Activated naive CD8-positive, alpha-beta T cell treated with anti-CD3 and anti-CD28 coated beads, Interleukin-2, amount 10 ng/mL, durations not matched to agents 7 days and 5 days (primary cell): Measurements from ENCODE around the gene WEE1. TPM values are rescaled to one million over a fixed set of nuclear protein-coding genes. Genes with fewer than 3 reads are reported as not detected.
"Not testable (repeated sequence)": the region's sequence is repeated elsewhere in the genome, so short reads cannot be mapped to it uniquely, and the experiment has no call there.

ENCODE experiments used
- ATAC-seq: fragments of 150-1000 bp; cut with Tn5 transposase; one replicate; pipeline ENCODE4 v1.10.0; 2021; ENCODE audit warnings: low read depth, moderate library complexity
- POLR2A ChIA-PET: fragments of 350-600 bp; sonication (Branson Sonifier 250); formaldehyde crosslinking; loops from one replicate; lab custom pipeline; 2021; ENCODE audit warnings: antibody characterized with exemption; lab: Charles Lee
- DNase-seq: peaks from one replicate; pipeline ENCODE4 v3.0.0; 2021
- H3K27ac Mint-ChIP-seq: one replicate; pipeline ENCODE4 v1.8.0; 2022; ENCODE audit warnings: mild to moderate bottlenecking, mixed read lengths
- H3K27me3 Mint-ChIP-seq: one replicate; pipeline ENCODE4 v1.8.0; 2022; ENCODE audit warnings: mild to moderate bottlenecking, moderate library complexity, mixed read lengths
- H3K36me3 Mint-ChIP-seq: one replicate; pipeline ENCODE4 v1.8.0; 2021; ENCODE audit warnings: mild to moderate bottlenecking, mixed read lengths
- H3K4me1 Mint-ChIP-seq: one replicate; pipeline ENCODE4 v1.8.0; 2021; ENCODE audit warnings: mixed read lengths
- H3K4me3 Mint-ChIP-seq: one replicate; pipeline ENCODE4 v1.8.0; 2022; ENCODE audit warnings: mild to moderate bottlenecking, moderate library complexity, mixed read lengths
- H3K9me3 Mint-ChIP-seq: one replicate; pipeline ENCODE4 v1.8.0; 2021; ENCODE audit warnings: mixed read lengths
- total RNA-seq, 2 experiments: library from RNA; stranded (reverse); gene quantifications; one replicate each; pipeline ENCODE4 v1.2.3, GENCODE V29; 2021

WEE1 gene
- total RNA-seq, 2 experiments from 2014 or later, result 47.8 to 50.5 TPM

DNA sequence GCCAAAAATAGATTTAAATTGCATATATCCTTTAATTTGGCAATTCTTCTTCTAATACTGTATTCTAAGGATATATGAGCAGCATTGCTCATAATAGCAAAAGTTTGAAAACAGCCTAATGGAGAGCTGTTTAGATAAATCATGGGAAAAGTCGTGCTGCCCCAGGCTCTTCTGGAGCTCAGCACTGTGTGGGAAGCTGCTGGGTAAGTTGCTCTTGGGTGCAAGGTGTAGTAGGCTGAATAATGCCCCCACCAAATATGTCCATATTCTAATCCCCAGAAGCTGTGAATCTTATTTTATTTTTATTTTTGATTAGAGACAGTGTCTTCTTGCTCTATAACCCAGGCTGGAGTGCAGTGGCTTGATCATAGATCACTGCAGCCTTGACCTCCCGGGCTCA is 34.9 kb upstream of the WEE1 start:
- POLR2A ChIA-PET, result no interaction called here
- Mint-ChIP-seq H3K9me3 (no peaks in the 10 kb centered on the region), H3K27ac (no peak overlapping the region), H3K27me3 (no peaks in the 10 kb centered on the region), H3K4me3 (no peak overlapping the region), H3K4me1 (no peaks in the 10 kb centered on the region), H3K36me3 (no peaks in the 10 kb centered on the region)
- no peak for DNase-seq
- ATAC-seq, result no peak

DNA sequence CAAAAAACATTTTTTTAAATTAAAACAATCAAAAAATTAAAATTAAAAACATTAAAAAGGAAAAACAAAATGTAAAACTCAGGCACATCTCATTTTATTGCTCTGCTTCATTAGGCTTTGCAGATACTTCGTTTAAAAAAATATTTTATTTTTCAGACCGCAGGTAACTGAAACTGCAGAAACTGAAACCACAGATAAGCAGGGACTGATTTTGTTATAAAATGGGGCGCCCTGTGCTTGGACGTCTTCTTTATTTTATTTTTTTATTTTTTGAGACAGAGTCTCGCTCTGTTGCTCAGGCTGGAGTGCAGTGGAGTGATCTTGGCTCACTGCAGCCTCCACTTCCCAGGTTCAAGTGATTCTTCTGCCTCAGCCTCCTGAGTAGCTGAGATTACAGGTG is 24.3 kb upstream of the WEE1 start:
- not testable (repeated sequence) for H3K4me1 Mint-ChIP-seq, H3K4me3 Mint-ChIP-seq

DNA sequence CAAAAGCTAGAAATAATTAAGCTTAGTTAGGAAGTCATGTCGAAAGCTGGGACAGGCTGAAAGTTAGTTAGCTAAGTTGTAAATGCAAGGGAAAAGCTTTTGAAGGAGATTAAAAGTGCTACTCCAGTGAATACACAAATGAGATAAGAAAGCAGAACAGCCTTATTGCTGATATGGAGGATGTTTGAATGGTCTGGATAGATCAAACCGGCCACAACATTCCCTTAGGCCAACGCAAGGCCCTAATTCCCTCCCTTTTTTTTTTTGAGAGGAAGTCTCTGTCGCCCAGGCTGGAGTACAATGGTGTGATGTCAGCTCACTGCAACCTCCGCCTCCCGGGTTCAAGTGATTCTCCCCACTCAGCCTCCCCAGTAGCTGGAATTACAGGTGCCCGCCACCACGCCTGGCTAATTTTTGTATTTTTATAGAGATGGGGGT is 23.3 kb upstream of the WEE1 start:
- DNase-seq, result no peak
- no peaks in the 10 kb centered on the region for H3K36me3 Mint-ChIP-seq
- no peaks in the 10 kb centered on the region for H3K27me3 Mint-ChIP-seq
- ATAC-seq, result no peak
- H3K4me1 Mint-ChIP-seq, result peaks cover 4% of the 10 kb centered on the region
- no peak overlapping the region for H3K4me3 Mint-ChIP-seq
- no peak overlapping the region for H3K27ac Mint-ChIP-seq
- POLR2A ChIA-PET, result no interaction called here
- no peaks in the 10 kb centered on the region for H3K9me3 Mint-ChIP-seq

More for the DNA sequence above, 24.3 kb upstream of the WEE1 start:
- H3K27ac Mint-ChIP-seq, H3K27me3 Mint-ChIP-seq, ATAC-seq, H3K9me3 Mint-ChIP-seq, POLR2A ChIA-PET, H3K36me3 Mint-ChIP-seq, DNase-seq: not testable (repeated sequence)

DNA sequence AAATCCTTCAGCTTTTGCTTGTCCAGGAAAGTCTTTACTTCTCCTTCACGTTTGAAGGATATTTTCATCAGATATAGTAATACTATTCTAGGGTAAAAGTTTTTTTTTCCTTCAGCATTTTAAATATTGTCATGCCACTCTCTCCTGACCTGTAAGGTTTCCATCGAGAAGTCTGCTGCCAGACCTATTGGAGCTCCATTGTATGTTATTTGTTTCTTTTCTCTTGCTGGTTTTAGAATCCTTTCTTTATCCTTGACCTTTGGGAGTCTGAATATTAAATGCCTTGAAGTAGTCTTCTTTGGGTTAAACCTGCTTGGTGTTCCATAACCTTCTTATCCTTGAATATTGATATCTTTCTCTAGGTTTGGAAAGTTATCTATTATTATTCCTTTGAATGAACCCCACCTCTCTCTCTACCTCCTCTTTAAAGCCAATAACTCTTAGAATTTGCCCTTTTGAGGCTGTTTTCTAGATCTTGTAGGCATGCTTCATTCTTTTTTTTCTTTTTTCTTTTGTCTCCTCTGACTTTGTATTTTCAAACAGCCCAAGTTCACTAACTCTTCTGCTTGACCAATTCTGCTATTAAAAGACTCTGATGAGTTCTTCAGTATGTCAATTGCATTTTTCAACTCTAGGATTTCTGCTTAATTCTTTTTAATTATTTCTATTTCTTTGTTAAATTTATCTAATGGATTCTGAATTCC is 12.0 kb upstream of the WEE1 start:
- Mint-ChIP-seq H3K27me3 (peaks cover 4% of the 10 kb centered on the region), H3K4me3 (no peak overlapping the region), H3K4me1 (peaks cover 8% of the 10 kb centered on the region), H3K27ac (no peak overlapping the region), H3K36me3 (peaks cover 14% of the 10 kb centered on the region), H3K9me3 (peaks cover 10% of the 10 kb centered on the region)
- no peak for DNase-seq
- ATAC-seq, result no peak
- POLR2A ChIA-PET, result no interaction called here

DNA sequence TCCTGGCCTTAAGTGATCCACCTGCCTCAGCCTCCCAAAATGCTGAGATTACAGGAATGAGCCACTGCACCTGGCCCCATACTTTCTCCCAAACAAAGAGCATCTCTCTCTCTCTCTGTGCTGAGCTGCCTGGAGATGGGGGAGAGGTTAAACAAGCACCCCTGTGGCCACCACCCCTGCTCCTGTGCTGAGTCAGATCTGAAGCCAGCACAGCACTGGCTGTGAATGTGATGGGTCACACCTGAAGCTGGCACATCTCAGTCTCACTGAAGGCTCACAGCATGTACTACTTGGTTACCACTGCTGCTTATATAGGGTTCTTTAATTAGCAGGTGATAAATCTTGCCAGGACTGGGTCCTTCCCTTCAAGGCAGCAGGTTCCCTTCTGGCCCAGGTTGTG is 10.8 kb upstream of the WEE1 start:
- H3K4me3 Mint-ChIP-seq, result no peak overlapping the region
- no peak overlapping the region for H3K27ac Mint-ChIP-seq
- POLR2A ChIA-PET, result no interaction called here
- H3K27me3 Mint-ChIP-seq, result peaks cover 5% of the 10 kb centered on the region
- H3K4me1 Mint-ChIP-seq, result peaks cover 8% of the 10 kb centered on the region
- H3K36me3 Mint-ChIP-seq, result peaks cover 12% of the 10 kb centered on the region
- peaks cover 10% of the 10 kb centered on the region for H3K9me3 Mint-ChIP-seq
- ATAC-seq (no peak), DNase-seq (no peak)

DNA sequence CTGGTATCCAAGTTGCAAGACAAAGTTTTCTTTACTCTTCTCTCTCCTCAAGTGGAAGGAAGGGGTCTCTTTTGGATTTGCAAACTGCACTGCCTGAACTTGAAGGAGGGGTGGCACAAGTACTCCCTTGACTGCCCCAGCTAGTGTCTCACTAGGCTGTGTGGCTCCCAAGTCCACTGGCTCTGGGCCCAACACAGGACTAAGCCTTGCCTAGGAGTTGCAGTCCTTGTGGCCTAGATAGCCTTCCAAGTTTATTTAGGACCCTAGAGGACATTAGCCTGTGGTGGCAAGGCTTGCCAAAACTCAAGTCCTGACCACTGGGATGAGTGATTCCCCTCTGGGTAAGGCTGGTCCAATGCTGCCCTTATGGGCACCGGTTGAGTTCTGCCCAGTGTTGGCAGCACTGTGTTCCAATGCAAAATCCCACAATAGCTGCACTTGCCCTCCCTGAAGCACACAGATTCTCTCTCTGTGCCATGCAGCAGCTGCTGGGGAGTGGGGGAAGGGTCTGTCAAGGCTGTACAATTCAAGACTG is 10.2 kb upstream of the WEE1 start:
- Mint-ChIP-seq H3K9me3 (peaks cover 10% of the 10 kb centered on the region), H3K27me3 (peaks cover 10% of the 10 kb centered on the region), H3K36me3 (peaks cover 12% of the 10 kb centered on the region), H3K4me3 (no peak overlapping the region), H3K4me1 (peaks cover 8% of the 10 kb centered on the region), H3K27ac (no peak overlapping the region)
- no peak for ATAC-seq
- POLR2A ChIA-PET, result no interaction called here
- DNase-seq, result no peak

DNA sequence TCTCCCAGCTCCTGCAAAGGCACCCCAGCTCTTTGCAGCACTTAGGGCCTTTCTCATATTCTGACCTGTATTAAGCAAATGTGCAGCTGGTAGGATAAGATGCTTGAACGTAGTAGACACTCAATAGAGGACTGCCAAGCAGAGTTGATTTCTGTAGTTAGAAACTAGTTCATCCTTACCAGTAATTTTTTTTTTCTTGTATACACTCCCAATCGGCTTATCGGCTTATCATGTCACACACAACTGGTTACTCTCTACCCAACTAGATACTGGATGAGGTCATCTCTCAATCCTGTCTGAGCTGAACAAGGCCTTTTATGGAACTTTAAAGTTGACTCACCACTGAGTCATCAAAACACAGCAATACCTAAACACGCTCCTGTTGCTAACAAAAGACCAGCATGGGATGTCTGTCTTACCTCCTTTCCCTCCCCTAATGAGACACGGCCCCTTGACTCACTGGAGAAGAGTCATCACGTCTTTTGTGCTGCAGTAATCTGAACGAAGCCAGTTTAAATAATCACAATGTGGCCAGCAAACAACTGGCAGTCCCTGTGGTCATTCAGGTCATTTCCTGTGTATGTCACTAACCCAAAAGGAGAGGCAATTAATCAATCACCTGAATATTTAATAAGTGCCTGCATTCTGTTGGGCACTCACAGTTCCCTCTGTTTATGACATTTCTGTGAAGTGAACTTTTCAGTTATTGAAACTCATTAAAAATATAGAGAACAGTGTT is 7.5 kb upstream of the WEE1 start:
- POLR2A ChIA-PET, result interaction anchor here (1.4 kb wide), 1 partner anchor 8 kb away, joined by 5 read pairs; the partner anchor contains the start of gene WEE1
- H3K27me3 Mint-ChIP-seq, result peaks cover 20% of the 10 kb centered on the region
- H3K27ac Mint-ChIP-seq, result peak overlapping the region; percentile 30
- ATAC-seq, result peak; percentile 75
- H3K9me3 Mint-ChIP-seq, result peaks cover 6% of the 10 kb centered on the region
- peaks cover 10% of the 10 kb centered on the region for H3K4me1 Mint-ChIP-seq
- no peak for DNase-seq
- H3K4me3 Mint-ChIP-seq, result no peak overlapping the region
- peaks cover 4% of the 10 kb centered on the region for H3K36me3 Mint-ChIP-seq

DNA sequence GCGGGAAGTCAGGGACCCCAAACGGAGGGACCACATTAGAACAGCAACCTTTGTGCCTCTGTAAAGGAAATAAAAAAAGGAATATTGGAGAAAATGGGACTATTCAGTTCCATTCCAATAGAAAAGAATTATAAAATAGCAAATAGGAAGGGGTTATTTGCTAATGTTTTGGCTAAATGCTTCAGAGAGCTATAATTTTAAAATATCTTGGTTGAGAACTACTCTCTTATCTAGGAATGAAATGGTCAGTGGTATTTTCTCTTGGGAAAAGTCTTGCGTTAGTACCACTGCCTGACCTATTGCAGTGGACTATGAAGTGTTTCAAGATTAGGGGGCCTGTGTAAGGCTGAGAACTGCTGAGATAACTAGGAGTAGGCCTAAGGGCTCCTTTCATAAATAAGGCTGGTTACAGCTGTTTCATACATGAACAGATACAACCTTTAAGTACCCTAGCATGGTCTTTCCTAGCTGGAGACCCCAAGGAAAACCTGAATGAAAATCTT is 6.9 kb upstream of the WEE1 start:
- Mint-ChIP-seq H3K36me3 (peaks cover 1% of the 10 kb centered on the region), H3K27ac (no peak overlapping the region), H3K4me3 (no peak overlapping the region), H3K27me3 (peaks cover 17% of the 10 kb centered on the region), H3K9me3 (peaks cover 4% of the 10 kb centered on the region), H3K4me1 (peaks cover 10% of the 10 kb centered on the region)
- DNase-seq, result no peak
- ATAC-seq, result no peak
- POLR2A ChIA-PET, result no interaction called here

DNA sequence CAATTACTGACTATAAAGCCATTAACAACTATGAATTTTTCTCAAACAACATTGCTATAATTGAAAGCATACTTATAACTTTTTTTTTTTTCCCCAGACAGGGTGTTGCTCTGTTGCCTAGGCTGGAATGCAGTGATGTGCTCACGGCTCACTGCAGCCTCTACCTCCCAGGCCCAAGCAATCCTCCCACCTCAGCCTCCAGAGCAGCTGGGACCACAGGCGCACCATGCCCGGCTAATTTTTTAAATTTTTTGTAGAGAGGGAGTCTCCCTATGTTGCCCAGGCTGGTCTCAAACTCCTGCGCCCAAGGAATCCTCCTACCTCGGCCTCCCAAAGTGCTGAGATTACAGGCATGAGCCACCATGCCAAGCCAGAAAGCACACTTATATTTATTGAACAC is 6.1 kb upstream of the WEE1 start:
- POLR2A ChIA-PET, result no interaction called here
- peaks cover 22% of the 10 kb centered on the region for H3K27me3 Mint-ChIP-seq
- ATAC-seq (no peak), DNase-seq (no peak)
- no peak overlapping the region for H3K4me3 Mint-ChIP-seq
- H3K27ac Mint-ChIP-seq, result no peak overlapping the region
- H3K36me3 Mint-ChIP-seq, result no peaks in the 10 kb centered on the region
- peaks cover under 1% of the 10 kb centered on the region for H3K9me3 Mint-ChIP-seq
- peaks cover 12% of the 10 kb centered on the region for H3K4me1 Mint-ChIP-seq

DNA sequence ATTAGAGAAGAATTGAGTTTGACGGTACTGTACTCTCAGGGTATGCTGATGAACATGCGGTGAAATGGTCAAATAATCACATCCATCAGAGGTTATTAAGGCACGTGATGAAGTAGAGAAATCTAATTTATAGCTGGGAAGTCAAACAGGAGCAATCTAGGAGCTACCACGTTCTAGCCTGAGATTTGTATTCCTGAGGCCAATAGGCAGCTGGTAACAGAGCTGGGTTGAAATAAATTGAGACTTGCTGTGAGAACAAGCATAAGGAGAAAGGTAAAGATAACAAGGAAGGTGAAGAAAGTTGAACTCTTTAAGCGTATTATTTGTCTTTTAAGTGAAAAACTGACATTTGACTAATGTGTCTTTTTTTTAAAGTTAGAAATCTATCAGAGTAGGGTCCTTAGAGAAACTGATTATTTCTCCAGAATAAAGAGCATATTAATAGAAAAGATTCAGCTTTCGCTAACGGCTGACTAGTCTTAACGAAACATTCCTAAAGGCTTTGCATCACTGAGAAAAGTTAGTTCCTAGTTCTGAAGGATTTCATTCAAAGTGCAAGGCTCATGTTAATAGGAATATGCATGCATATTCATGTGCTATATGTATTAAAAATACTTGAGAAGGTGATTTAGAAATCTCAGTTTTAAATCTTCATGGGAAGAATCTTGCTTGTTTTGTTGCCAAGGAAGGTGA is 5.2 kb upstream of the WEE1 start:
- no peaks in the 10 kb centered on the region for H3K9me3 Mint-ChIP-seq
- DNase-seq (no peak), ATAC-seq (no peak)
- POLR2A ChIA-PET, result interaction anchor here (0.6 kb wide), 1 partner anchor 15 kb away, joined by 4 read pairs; no protein-coding TSS in a partner anchor
- peaks cover 22% of the 10 kb centered on the region for H3K27me3 Mint-ChIP-seq
- H3K36me3 Mint-ChIP-seq, result no peaks in the 10 kb centered on the region
- H3K4me1 Mint-ChIP-seq, result peaks cover 12% of the 10 kb centered on the region
- no peak overlapping the region for H3K27ac Mint-ChIP-seq
- no peak overlapping the region for H3K4me3 Mint-ChIP-seq

DNA sequence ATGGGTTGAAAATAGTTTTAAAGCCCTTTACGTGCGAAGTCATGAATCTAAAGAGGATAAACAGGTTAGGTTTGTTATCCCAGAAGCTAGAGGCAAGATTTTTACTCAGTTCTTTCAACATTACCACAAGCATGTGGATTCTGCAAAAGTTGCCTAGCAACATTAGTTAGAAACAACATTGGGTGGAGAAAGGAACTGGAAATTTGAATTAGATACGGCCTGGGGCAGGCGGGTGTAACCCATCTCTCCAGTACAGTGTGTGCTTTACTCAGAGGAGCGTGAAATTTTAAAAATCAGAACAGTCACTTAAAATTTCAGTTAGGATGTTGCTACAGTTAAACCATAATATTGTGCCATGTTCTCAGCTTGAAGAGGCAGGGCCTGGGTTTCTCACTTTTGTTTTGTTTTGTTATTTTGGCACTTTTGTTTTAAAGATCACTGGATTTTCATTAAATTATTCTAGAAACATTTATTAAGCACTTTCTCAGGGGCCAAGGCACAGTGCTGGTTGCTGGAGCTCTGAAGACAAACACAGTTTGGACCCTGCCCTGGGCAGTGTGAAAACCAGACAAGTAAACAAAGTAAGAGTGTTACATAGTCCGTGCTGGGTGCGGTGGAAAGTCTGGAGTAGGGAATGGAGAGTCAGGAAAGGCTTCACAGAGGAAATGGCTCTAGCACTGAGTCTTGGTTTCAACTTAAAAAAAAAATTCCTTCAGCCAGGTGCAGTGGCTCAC is 4.4 kb upstream of the WEE1 start:
- POLR2A ChIA-PET, result no interaction called here
- Mint-ChIP-seq H3K9me3 (no peaks in the 10 kb centered on the region), H3K27ac (no peak overlapping the region), H3K36me3 (no peaks in the 10 kb centered on the region), H3K27me3 (peaks cover 22% of the 10 kb centered on the region), H3K4me3 (no peak overlapping the region), H3K4me1 (peaks cover 12% of the 10 kb centered on the region)
- DNase-seq, result no peak
- no peak for ATAC-seq

DNA sequence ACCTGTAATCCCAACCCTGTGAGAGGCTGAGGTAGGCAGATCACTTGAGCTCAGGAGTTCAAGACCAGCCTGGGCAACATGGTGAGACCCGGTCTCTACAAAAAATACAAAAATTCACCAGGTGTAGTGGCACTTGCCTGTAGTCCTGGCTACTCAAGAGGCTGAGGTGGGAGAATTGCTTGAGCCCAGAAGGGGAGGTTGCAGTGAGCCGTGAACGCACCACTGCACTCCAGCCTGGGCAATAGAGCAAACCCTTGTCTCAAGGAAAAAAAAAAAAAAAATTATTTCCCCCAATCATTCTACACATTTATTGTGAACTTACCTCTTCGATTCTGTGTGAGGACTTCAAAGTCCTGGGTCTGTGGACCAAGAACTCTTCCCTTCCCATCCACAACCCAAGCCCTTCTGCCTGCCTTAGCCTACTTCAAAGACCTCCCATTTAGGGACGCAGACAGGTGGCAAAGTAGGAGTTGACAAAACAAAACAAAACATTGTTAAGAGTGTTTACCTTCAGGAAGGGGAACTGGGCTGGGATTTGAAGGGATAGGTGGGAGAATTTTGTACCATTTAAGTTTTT is 3.8 kb upstream of the WEE1 start:
- H3K36me3 Mint-ChIP-seq, result peaks cover 1% of the 10 kb centered on the region
- peaks cover 12% of the 10 kb centered on the region for H3K4me1 Mint-ChIP-seq
- ATAC-seq (no peak), DNase-seq (no peak)
- POLR2A ChIA-PET, result no interaction called here
- H3K9me3 Mint-ChIP-seq, result no peaks in the 10 kb centered on the region
- no peak overlapping the region for H3K27ac Mint-ChIP-seq
- no peak overlapping the region for H3K4me3 Mint-ChIP-seq
- peaks cover 22% of the 10 kb centered on the region for H3K27me3 Mint-ChIP-seq
